Neutrophil (primary cell): Measurements from ENCODE around the gene MAMDC2.

Experiments used
- H3K27ac ChIP-seq: fragments of 200-600 bp; sonication (generic); 2 replicates; pipeline ENCODE4 v1.5.1; 2016; ENCODE audit warnings: mild to moderate bottlenecking, moderate library complexity
- H3K27me3 ChIP-seq: fragments of 200-600 bp; sonication (generic); 2 replicates; pipeline ENCODE4 v1.6.0; 2016; ENCODE audit warnings: mild to moderate bottlenecking
- H3K36me3 ChIP-seq: fragments of 200-600 bp; sonication (generic); 2 replicates; pipeline ENCODE4 v1.5.1; 2017
- H3K4me1 ChIP-seq, 2 experiments: fragments of 200-600 bp in 1 of 2; sonication (generic) in 1 of 2; 1 replicate in 1 of 2; 2 replicates in 1 of 2; pipeline versions ENCODE4 v1.5.1 to v1.6.1; 2013 to 2016; ENCODE audit warnings: low read depth in 1 of 2, low read length in 1 of 2, mild to moderate bottlenecking in 1 of 2, moderate library complexity in 1 of 2; ENCODE audit not compliant: control insufficient read depth in 1 of 2, insufficient read depth in 1 of 2
- H3K4me3 ChIP-seq, 2 experiments: fragments of 200-600 bp in 1 of 2; sonication (generic) in 1 of 2; 1 replicate in 1 of 2; 2 replicates in 1 of 2; pipeline ENCODE4 v1.5.1; 2013 to 2016; ENCODE audit warnings: low read depth in 1 of 2, low read length in 1 of 2, mild to moderate bottlenecking in 1 of 2, moderate library complexity in 1 of 2
- H3K9me3 ChIP-seq: fragments of 200-600 bp; sonication (generic); 2 replicates; pipeline ENCODE4 v1.5.1; 2016
- CTCF ChIP-seq: fragments of 200-600 bp; sonication (generic); IDR thresholded peaks from 2 replicates; pipeline ENCODE4 v1.5.1; 2016; ENCODE audit warnings: antibody characterized with exemption

The MAMDC2 gene

GRCh38 chr9:70056211-70056944 lies 12.7 kb downstream of the MAMDC2 start:
- H3K9me3 ChIP-seq = no peaks in the 10 kb centered on the region
- H3K27me3 ChIP-seq = no peaks in the 10 kb centered on the region
- H3K27ac ChIP-seq = no peak overlapping the region
- no peak overlapping the region for H3K4me3 ChIP-seq
- no peak for TF ChIP-seq CTCF
- no peaks in the 10 kb centered on the region for H3K4me1 ChIP-seq
- H3K36me3 ChIP-seq = no peaks in the 10 kb centered on the region

- no peaks in the 10 kb centered on the region for H3K9me3 ChIP-seq
- H3K27ac ChIP-seq = no peak overlapping the region
- H3K36me3 ChIP-seq = no peaks in the 10 kb centered on the region
- no peaks in the 10 kb centered on the region for H3K4me1 ChIP-seq
- TF ChIP-seq CTCF = no peak
- H3K4me3 ChIP-seq = no peak overlapping the region
- no peaks in the 10 kb centered on the region for H3K27me3 ChIP-seq
These were observed 15.0 kb downstream of the MAMDC2 start for GRCh38 chr9:70058569-70059116.

- H3K9me3 ChIP-seq = no peaks in the 10 kb centered on the region
- no peaks in the 10 kb centered on the region for H3K4me1 ChIP-seq
- no peaks in the 10 kb centered on the region for H3K36me3 ChIP-seq
- H3K27me3 ChIP-seq = no peaks in the 10 kb centered on the region
- TF ChIP-seq CTCF = no peak
- no peak overlapping the region for H3K27ac ChIP-seq
- no peak overlapping the region for H3K4me3 ChIP-seq
These were observed 16.7 kb downstream of the MAMDC2 start for GRCh38 chr9:70060148-70060882.

- H3K36me3 ChIP-seq = no peaks in the 10 kb centered on the region
- H3K4me1 ChIP-seq = no peaks in the 10 kb centered on the region
- no peaks in the 10 kb centered on the region for H3K27me3 ChIP-seq
- no peak for TF ChIP-seq CTCF
- no peak overlapping the region for H3K4me3 ChIP-seq
- no peak overlapping the region for H3K27ac ChIP-seq
- no peaks in the 10 kb centered on the region for H3K9me3 ChIP-seq
These were observed 17.3 kb downstream of the MAMDC2 start for GRCh38 chr9:70060883-70061507.

- TF ChIP-seq CTCF = no peak
- H3K36me3 ChIP-seq = no peaks in the 10 kb centered on the region
- no peak overlapping the region for H3K4me3 ChIP-seq
- no peak overlapping the region for H3K27ac ChIP-seq
- H3K4me1 ChIP-seq = no peaks in the 10 kb centered on the region
- H3K9me3 ChIP-seq = no peaks in the 10 kb centered on the region
- no peaks in the 10 kb centered on the region for H3K27me3 ChIP-seq
These were observed 18.1 kb downstream of the MAMDC2 start for GRCh38 chr9:70061776-70062175.
